ENCODE measurements around the gene STXBP4.
A peak's percentile ranks its signal among the peaks of the same experiment; 100 is the strongest.

Gene STXBP4

DNA sequence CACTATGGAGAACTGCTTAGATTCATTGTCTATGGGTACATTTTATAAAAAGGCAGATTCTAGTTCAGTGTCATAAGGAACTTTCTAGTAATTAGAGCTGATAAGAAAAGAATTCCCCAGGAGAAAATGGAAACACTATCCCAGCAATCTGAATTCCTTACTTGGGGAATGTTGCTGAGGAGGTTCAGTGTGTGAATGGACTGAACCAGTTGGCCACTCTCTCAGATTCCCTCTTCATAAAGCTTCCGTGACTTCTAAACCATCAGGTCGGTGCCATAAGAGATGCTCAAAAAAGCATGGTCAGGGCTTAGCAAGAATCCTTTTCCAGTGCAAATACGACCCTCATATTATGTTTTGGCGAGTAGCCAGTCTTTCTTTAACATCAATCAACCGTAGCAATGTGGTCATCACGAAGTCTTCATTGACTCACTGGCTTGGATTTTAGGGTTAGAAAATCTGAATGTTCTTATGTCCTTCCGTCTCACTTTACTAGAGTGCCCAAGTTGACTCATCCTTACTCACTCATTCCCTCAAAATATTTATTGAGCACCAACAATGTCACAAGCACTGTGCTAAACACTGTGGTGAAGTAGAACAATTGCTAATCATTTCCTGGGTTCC is 193.5 kb downstream of the STXBP4 start:
- no peak for TF ChIP-seq ESRRG (CRISPR knock-in tag; IDR thresholded peaks at IDR 0.05)
- TF ChIP-seq ZFP30 (CRISPR knock-in tag; IDR thresholded peaks at IDR 0.05), result no peak
- no peak for TF ChIP-seq ARNTL (CRISPR knock-in tag; IDR thresholded peaks at IDR 0.05; ENCODE audit: borderline replicate concordance, low read depth)
- TF ChIP-seq BACH2 (CRISPR knock-in tag; IDR thresholded peaks at IDR 0.05; ENCODE audit: borderline replicate concordance), result no peak
- TF ChIP-seq, protein P1, sequence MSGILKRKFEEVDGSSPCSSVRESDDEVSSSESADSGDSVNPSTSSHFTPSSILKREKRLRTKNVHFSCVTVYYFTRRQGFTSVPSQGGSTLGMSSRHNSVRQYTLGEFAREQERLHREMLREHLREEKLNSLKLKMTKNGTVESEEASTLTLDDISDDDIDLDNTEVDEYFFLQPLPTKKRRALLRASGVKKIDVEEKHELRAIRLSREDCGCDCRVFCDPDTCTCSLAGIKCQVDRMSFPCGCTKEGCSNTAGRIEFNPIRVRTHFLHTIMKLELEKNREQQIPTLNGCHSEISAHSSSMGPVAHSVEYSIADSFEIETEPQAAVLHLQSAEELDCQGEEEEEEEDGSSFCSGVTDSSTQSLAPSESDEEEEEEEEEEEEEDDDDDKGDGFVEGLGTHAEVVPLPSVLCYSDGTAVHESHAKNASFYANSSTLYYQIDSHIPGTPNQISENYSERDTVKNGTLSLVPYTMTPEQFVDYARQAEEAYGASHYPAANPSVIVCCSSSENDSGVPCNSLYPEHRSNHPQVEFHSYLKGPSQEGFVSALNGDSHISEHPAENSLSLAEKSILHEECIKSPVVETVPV (CRISPR knock-in tag; IDR thresholded peaks at IDR 0.05), result no peak
- no peak for TF ChIP-seq CSDC2 (CRISPR knock-in tag; IDR thresholded peaks at IDR 0.05)
- TF ChIP-seq GLIS3 (CRISPR knock-in tag; IDR thresholded peaks at IDR 0.05), result no peak
- TF ChIP-seq ZNF8 (CRISPR knock-in tag; IDR thresholded peaks at IDR 0.05), result no peak
- peak; percentile 77 for ATAC-seq

DNA sequence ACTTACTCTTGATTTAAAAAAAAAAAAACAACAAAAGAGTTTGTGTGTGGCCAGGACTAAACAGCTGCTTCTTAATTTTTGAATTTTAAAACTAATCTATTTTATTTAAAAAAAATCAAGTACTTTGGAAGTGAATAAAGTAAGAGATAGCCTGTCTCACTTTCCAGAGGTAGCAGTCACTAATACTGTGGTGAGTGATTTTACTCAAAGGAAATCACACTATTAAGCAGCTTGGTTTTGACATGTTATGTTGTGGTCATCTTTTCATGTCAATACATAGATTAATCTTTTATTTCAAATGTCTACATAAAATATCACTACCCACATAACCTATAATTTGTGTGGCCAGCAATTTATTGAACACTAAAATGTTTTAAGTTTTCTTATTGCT is 194.0 kb downstream of the STXBP4 start:
- TF ChIP-seq ISL1 (CRISPR knock-in tag; IDR thresholded peaks at IDR 0.05) (no peak), ZFP30 (CRISPR knock-in tag; IDR thresholded peaks at IDR 0.05) (no peak), ZNF70 (CRISPR knock-in tag; IDR thresholded peaks at IDR 0.05) (no peak), ZNF565 (CRISPR knock-in tag; conservative IDR thresholded peaks at IDR 0.05; ENCODE audit: low read depth) (no peak), ZFP3 (CRISPR knock-in tag; IDR thresholded peaks at IDR 0.05) (no peak), TCF4 (CRISPR knock-in tag; IDR thresholded peaks at IDR 0.05; ENCODE audit: borderline replicate concordance) (no peak), ARNTL (CRISPR knock-in tag; IDR thresholded peaks at IDR 0.05; ENCODE audit: borderline replicate concordance, low read depth) (no peak), ZNF8 (CRISPR knock-in tag; IDR thresholded peaks at IDR 0.05) (no peak), OSR1 (CRISPR knock-in tag; IDR thresholded peaks at IDR 0.05) (no peak), BACH2 (CRISPR knock-in tag; IDR thresholded peaks at IDR 0.05; ENCODE audit: borderline replicate concordance) (no peak), CSDC2 (CRISPR knock-in tag; IDR thresholded peaks at IDR 0.05) (no peak), TOX (CRISPR knock-in tag; IDR thresholded peaks at IDR 0.05; ENCODE audit: borderline replicate concordance) (no peak)
- TF ChIP-seq, protein P2, sequence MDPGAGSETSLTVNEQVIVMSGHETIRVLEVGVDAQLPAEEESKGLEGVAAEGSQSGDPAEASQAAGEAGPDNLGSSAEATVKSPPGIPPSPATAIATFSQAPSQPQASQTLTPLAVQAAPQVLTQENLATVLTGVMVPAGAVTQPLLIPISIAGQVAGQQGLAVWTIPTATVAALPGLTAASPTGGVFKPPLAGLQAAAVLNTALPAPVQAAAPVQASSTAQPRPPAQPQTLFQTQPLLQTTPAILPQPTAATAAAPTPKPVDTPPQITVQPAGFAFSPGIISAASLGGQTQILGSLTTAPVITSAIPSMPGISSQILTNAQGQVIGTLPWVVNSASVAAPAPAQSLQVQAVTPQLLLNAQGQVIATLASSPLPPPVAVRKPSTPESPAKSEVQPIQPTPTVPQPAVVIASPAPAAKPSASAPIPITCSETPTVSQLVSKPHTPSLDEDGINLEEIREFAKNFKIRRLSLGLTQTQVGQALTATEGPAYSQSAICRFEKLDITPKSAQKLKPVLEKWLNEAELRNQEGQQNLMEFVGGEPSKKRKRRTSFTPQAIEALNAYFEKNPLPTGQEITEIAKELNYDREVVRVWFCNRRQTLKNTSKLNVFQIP (CRISPR knock-in tag; IDR thresholded peaks at IDR 0.05; ENCODE audit: borderline replicate concordance, low read depth), result no peak
- TF ChIP-seq, protein P3, sequence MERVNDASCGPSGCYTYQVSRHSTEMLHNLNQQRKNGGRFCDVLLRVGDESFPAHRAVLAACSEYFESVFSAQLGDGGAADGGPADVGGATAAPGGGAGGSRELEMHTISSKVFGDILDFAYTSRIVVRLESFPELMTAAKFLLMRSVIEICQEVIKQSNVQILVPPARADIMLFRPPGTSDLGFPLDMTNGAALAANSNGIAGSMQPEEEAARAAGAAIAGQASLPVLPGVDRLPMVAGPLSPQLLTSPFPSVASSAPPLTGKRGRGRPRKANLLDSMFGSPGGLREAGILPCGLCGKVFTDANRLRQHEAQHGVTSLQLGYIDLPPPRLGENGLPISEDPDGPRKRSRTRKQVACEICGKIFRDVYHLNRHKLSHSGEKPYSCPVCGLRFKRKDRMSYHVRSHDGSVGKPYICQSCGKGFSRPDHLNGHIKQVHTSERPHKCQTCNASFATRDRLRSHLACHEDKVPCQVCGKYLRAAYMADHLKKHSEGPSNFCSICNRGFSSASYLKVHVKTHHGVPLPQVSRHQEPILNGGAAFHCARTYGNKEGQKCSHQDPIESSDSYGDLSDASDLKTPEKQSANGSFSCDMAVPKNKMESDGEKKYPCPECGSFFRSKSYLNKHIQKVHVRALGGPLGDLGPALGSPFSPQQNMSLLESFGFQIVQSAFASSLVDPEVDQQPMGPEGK (CRISPR knock-in tag; IDR thresholded peaks at IDR 0.05; ENCODE audit: borderline replicate concordance), result no peak
- TF ChIP-seq, protein P4, sequence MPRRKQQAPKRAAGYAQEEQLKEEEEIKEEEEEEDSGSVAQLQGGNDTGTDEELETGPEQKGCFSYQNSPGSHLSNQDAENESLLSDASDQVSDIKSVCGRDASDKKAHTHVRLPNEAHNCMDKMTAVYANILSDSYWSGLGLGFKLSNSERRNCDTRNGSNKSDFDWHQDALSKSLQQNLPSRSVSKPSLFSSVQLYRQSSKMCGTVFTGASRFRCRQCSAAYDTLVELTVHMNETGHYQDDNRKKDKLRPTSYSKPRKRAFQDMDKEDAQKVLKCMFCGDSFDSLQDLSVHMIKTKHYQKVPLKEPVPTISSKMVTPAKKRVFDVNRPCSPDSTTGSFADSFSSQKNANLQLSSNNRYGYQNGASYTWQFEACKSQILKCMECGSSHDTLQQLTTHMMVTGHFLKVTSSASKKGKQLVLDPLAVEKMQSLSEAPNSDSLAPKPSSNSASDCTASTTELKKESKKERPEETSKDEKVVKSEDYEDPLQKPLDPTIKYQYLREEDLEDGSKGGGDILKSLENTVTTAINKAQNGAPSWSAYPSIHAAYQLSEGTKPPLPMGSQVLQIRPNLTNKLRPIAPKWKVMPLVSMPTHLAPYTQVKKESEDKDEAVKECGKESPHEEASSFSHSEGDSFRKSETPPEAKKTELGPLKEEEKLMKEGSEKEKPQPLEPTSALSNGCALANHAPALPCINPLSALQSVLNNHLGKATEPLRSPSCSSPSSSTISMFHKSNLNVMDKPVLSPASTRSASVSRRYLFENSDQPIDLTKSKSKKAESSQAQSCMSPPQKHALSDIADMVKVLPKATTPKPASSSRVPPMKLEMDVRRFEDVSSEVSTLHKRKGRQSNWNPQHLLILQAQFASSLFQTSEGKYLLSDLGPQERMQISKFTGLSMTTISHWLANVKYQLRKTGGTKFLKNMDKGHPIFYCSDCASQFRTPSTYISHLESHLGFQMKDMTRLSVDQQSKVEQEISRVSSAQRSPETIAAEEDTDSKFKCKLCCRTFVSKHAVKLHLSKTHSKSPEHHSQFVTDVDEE (CRISPR knock-in tag; IDR thresholded peaks at IDR 0.05), result no peak
- TF ChIP-seq, protein P1 (CRISPR knock-in tag; IDR thresholded peaks at IDR 0.05), result no peak
- ATAC-seq, result no peak; the same call in 2 of the 3 replicates

DNA sequence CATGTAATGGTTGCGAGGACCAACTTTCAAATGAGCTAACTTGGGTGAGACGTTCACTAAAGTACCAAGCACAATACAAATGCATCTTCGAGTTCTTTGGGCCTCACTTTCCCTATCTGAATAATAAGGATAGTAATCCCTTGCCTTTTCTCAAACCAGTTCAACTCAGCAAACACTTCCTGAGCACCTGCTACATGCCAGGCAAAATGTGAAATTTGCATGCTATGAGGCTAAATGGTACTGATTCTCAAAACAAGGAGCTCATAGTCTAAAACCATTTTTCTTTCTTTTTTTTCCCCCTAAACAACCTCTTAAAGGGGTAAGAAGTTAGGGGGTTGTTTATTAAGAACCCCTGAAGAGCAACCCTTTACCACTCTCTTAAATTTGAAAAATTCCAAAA is 194.8 kb downstream of the STXBP4 start:
- ATAC-seq, result no peak
- TF ChIP-seq TOX (CRISPR knock-in tag; IDR thresholded peaks at IDR 0.05; ENCODE audit: borderline replicate concordance), result no peak
- TF ChIP-seq SNAI2 (CRISPR knock-in tag; IDR thresholded peaks at IDR 0.05), result no peak
- TF ChIP-seq, protein P3 (CRISPR knock-in tag; IDR thresholded peaks at IDR 0.05; ENCODE audit: borderline replicate concordance), result no peak
- no peak for TF ChIP-seq PPARA (CRISPR knock-in tag; IDR thresholded peaks at IDR 0.05; ENCODE audit: borderline replicate concordance)
- no peak for TF ChIP-seq OSR1 (CRISPR knock-in tag; IDR thresholded peaks at IDR 0.05)
- no peak for TF ChIP-seq ZNF8 (CRISPR knock-in tag; IDR thresholded peaks at IDR 0.05)
- TF ChIP-seq, protein P2 (CRISPR knock-in tag; IDR thresholded peaks at IDR 0.05; ENCODE audit: borderline replicate concordance, low read depth), result no peak
- TF ChIP-seq RARB (CRISPR knock-in tag; IDR thresholded peaks at IDR 0.05), result no peak
